Left cardiac atrium (tissue), 4 donors: ENCODE data around the gene GLT6D1. TPM values are rescaled to one million over a fixed set of nuclear protein-coding genes. Genes with fewer than 3 reads are reported as not detected.

Source experiments
- ATAC-seq, 2 donors: fragments of 200-7000 bp; cut with Tn5 transposase; one replicate each; pipeline ENCODE4 v1.9.1; 2020; ENCODE audit warnings: mild to moderate bottlenecking in 2 of 2, moderate library complexity in 2 of 2
- DNase-seq: peaks from one replicate; pipeline ENCODE4 v3.0.0-alpha.2; 2020
- intact Hi-C, 2 donors: fragments of 100-400 bp; cut with DNase I; formaldehyde crosslinking; loops; one replicate each; pipeline versions ENCODE4 v1.14.1 to v1.15.1; 2022 to 2023
- total RNA-seq, 2 donors: library from RNA; stranded (reverse); fragmentation: NEBNext Ultra II Directional; extraction: Animal tissue kit (Norgen Biotek cat#: 25700); gene quantifications; one replicate each; pipeline ENCODE4 v1.2.1, GENCODE V29; 2021
- donor health status: DM: no; HTN: yes; CAD: no.
- donor health status: DM: no; HTN: yes; CAD: no; lungs with severe emphysema.
- donor health status: DM: yes; HTN: yes; CAD: no.
- donor health status: Dilated cardiomyopathy.

The GLT6D1 gene
- total RNA-seq, 2 donors from 2014 or later: not detected

DNA sequence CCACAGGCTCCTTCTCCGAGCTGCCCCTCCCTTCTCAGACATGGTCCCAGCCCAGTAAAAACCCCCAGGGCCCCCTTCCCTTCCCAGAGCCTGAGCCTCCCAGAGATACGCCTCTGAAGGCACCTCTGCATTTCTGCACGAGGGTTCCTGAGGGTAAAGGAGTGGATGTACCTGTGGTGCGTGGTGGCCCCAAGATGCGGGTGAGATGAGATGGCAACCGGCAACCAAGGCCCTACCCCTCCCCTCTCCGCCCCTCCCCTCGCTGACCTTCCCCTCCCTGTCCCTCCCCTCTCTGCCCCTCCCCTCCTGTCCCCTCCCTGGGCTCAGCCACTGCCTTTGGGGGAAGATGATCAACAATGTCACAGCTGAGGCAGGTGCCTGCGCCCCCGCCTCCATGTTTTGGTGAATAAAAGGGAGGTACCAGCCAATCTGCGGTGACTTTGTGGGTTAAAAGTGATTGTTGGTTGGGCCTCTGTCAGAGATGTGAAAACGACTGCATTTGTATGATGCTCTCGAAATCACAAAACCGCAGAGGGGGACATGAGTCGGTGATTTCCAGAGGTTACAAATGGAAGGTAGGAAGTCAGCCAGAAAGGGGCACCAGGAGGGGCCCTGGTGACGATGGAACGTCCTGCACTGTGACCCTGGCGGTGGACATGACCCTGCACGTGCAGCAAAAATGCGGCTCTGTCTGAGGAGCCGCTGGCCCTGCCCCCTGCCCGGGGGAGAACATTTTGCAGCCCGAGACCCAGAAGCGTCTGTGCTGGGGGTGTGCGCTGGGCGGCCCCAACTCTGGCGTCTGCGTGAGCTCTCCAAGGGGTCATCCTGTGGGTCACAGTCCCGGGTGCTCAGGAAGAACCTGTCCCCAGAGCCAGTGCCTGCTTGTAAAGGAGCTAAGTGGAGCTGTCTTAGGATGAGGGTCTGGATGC lies 27.5 kb upstream of the GLT6D1 start:
- intact Hi-C loops: no loop called here
- DNase-seq: no peak
- ATAC-seq: no peak

DNA sequence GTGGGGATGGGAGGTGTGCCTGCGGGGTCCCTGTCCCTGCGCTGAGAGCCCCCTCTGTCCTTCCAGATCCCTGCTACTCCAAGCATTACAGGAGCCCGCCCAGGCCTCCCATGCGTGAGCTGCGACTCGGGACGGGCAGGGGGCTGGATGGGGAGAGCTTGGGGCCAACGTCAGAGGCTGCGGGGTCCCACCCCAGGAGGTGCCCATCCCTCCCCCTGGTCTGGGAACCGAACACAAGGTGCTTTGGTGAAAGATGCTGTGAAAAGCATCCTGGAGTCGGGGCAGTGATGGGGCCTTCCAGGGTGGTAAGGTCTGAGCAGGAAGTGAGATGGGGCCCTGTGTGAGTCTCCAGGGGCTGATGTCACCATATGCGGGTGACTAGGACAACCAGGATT lies 26.5 kb upstream of the GLT6D1 start:
- no peak for ATAC-seq
- intact Hi-C loops: no loop called here
- DNase-seq: no peak

DNA sequence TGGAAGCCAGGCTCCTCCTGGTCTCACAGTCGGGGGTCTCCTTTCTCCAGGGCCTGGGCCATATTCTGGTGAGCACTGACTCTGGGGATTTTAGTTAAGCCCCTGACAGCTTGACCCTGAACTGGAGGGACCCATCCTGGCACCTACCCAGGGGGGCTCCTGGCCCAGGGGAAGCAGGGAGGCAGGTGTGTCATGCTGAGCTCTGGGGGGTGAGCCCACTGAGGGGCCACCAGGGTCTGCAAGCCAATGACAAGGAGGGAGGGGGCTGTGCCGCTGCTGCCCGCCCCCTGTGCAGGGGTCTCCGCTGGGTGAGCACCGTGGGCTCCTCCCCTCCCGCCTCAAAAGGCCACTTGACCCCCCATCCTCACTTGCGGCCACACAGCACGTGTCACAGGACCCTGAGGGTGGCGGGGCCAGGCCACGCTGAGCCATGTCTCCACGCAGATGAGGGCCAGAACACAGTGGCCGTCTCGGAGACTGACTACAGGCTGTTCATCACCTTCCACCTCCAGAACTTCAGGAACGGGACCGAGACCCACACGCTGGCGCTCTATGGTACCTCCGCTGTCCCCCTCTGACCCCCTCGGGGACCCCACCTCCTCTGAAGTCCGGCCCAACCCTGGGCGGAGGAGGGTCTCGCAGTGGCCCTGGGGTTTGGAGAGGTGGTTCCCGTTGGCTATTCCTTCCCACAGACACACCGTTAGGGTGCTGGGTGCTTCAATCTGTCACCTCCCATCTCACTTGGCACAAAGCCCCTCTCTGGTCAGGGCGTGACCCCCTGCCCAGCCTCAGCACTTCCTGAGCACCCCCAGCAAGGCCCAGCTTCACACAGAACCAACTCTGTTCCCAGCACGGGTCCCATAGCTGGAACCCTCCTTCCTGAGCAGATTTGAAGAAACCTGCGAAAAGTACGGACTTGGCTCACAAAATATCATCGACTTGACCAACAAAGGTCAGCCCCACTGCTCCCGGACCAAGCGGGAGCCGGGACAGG lies 25.8 kb upstream of the GLT6D1 start:
- no peak for ATAC-seq
- intact Hi-C loops: no loop called here
- no peak for DNase-seq

DNA sequence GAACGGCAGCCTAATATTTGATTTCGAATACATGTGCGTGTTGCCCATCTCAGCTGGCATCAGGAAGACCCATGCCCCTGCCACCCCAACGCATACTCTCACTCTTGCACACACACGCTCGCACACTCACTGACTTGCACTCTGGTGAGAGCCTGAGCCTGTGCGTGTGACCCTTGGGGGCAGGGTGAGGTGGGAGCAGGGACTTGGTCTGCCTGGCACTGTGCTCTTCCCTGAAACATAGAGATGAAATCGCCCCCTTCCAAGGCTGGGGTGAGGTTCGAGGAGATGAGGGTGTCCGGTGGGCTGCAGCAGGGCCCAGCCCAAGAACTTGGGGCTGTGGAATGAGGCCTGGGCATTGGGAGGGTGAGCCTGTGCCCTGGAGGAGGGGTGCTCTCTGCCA lies 24.9 kb upstream of the GLT6D1 start:
- no peak for DNase-seq
- intact Hi-C loops: no loop called here
- no peak for ATAC-seq

DNA sequence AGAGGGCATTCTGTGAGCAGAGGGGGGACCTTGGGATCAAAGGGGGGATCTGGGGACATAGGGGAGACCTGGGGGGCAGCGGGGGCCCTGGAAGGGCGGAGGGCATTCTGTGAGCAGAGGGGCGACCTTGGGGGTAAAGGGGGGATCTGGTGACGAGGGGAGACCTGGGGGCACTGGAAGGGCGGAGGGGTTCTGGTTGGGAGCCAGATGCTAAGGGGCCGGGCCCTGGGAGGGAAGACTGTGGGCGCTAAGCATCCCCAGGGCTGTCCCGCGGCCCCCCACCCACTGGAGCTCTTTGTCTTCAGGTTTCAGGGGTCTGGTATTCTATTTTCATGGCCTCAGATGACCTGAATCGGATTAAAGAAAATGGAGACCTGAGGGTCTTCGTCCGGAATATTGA lies 24.5 kb upstream of the GLT6D1 start:
- ATAC-seq: no peak
- no peak for DNase-seq
- intact Hi-C loops: no loop called here

DNA sequence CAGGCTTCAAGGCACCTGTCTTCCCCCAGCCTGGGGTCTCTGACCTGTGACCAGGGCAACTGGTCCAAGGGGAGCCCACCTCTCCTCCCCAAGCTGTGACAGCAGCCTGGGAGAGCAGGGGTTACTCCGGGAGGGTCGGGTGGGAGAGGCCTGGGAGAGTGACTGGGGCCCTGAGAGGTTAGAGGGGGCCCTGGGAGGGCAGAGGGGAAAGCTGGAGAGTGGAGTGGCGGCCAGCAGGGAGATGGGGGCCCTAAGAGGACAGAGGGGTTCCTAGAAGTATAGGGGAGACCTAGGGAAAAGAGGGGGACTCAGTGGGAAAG lies 24.1 kb upstream of the GLT6D1 start:
- intact Hi-C loops: no loop called here
- DNase-seq (no peak), ATAC-seq (no peak)

DNA sequence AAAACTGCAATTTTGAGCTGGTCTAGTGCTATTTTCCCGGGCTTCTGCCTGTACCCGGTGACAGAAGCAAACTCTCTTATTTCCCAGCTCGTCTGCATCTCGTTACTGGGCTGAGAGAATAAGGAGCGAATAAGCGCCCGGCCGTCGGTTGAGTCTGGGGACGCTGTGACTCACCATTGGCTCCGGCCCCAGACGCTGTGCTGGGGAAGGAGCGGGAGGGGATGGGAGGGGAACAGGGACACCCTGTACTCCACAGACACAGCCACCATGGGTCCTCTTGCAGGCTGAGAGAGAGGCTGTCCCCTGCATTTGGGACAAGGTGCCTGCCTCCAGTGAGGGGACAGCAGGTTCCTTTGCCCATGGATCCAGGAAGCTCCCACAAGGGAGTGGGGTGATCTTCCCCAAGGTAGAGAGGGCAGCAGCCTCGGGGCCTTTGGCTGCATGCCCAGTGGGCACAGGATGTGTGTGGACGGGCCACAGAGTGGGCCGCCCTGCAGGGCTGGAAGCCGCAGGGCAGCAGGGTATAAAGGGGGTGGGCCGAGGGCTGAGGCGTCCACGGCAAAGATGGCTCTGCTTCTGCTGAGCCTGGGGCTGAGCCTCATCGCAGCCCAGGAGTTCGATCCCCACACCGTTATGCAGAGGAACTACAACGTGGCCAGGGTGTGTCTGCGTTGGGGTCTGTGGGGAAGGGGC lies 23.6 kb upstream of the GLT6D1 start, which contains the start of gene LCN9:
Gene LCN9 (plus strand): TSS at position 552 of the 693 bp plus-strand sequence. CDS start 13 bp downstream, at position 565.
- peak; percentile 53 for DNase-seq
- peak in 1 of 2 donors; percentile 68 for ATAC-seq
- intact Hi-C loops: no loop called here

DNA sequence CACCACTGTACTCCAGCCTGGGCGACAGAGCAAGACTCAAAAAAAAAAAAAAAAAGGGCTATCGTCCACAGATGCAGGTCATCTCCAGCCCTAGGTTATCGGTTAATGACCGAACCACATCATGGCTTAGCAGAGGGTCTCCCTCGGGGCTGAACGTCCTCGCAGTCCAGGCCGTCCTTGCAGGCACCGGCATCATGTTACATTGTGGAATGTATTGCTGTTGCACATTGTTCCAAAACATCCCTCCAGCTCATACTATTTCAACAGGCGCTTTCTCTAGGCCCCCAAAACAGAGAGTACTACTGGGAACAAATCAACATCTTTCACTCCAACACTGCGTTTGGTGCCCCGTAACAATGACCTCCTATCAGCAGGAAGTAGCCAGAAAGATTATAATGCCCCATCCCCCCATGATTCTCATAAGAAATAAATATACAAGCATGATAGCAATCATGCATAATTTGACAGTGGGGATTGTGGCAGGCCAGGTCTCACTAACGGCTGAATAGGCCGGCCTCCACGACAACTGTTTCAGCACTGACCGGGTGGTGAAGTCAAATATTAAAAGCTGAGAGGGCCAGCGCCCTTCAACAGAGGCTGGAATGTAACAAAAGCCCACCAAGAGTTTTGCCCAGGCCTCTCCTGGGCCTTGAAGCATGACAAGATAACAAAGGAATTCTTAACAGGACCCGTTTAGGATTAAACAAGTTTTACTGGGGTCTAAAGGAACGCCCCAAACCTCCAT lies 22.6 kb upstream of the GLT6D1 start:
- ATAC-seq (no peak), DNase-seq (no peak)
- intact Hi-C loops: no loop called here

DNA sequence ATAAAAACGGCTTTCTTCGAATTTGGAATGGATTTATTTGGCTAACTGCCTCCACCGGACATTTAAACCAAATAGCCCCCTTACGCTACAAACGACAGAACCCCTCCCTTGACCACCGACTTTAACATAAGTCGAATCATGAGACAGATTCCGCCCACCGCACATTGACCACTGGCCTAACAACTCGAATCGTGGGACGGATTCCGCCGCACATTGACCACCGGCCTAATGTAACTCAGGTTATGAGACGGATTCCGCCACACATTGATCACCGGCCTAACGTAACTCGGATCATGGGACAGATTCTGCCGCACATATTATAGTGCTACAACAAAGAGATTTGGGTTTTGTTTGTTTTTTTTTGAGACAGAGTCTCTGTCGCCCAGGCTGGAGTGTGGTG lies 21.1 kb upstream of the GLT6D1 start:
- no peak for DNase-seq
- ATAC-seq: no peak
- intact Hi-C loops: no loop called here

DNA sequence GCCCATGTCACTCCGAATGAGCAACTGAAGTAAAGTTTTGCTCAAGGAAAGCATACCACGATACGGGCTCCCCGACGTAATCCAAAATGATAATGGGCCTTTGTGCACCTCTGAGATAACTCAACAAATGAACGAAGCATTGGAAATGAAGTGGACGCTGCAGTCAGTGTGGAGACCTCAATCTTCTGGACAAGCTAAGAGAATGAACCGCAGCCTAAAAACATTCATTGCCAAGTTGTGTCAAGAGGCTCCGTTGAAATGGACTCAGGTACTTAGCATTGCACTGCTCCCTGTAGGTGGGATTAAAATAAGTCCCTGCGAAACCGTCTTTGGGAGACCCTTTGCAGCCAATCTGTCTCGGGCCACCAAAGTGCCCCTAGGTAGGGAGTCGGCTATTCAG lies 19.9 kb upstream of the GLT6D1 start:
- DNase-seq (no peak), ATAC-seq (no peak)
- intact Hi-C loops: no loop called here

DNA sequence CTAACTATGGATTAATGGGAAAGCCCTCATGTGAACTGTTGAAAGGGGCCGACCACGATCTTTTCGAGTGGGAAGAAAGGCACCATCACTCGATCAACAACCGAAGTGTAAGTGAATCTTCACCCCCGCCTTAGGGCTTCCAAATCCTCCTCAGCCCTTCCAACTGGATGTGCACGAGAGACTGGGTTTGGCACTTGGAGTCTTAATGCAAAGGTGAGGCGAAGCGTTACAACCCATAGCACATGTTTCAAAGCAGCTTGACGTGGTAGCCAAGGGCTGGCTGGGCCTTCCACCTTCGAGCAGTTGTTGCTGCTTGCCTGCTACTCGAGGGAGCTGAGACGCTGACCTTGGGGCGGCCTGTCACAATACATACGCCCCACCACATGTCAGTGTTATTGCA lies 18.1 kb upstream of the GLT6D1 start:
- DNase-seq (no peak), ATAC-seq (no peak)
- intact Hi-C loops: no loop called here

DNA sequence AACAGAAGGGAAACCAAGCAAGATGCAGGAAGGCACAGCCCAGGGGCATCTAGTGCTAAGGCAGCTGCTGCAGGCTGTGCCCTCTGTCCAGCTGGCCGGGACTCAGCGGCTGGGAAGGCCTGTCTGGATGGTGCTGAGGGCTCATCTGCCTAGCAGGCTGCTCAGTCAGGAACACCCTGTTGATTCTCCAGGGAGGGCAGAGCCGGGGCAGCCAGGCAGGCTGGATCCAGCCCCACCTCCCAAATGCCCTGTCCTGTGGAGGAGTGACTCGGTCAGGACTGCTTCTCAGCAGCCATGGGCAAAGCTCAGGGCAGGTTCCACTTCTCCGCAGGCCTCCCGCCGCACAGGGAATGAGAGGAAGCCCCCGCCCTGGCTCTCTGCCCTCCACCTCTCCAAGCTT lies 16.0 kb upstream of the GLT6D1 start:
- DNase-seq (no peak), ATAC-seq (no peak)
- intact Hi-C loops: no loop called here

DNA sequence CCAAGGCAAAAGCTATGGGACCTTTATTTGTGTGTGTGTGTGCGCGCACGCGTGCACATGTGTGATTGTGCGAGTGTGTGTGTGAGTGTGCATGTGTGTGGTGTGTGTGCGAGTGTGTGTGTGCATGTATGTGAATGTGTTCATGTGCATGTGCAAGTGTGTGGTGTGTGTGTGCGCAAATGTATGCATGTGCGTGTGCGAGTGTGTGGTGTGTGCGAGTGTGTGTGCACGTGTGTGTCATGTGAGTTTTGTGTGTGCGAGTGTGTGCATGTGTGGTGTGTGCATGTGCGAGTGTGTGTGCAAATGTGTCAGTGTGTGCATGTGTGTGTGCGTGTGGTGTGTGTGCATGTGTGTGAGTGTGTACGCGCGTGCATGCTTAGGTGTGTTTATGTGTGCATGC lies 11.1 kb upstream of the GLT6D1 start:
- no peak for DNase-seq
- intact Hi-C loops: no loop called here
- no peak for ATAC-seq

DNA sequence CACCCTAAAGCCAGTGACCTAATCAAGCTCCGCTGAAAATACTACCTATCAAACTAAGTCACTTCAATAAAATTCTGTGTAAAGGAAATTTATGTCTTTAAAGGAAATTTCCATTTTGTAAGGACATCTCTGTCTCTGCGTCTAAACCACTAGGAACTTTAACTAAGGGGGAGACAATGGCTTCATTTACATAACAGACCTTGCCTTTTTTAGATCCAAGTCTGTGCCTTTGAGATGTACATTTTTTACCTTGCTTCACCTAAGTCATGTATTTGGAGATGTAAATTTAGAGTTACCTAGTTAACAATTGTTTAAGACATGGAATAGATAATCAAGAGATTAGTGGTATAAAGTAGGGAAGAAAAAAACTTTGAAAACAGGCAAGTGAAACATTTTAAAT lies 10.2 kb upstream of the GLT6D1 start:
- ATAC-seq (no peak), DNase-seq (no peak)
- intact Hi-C loops: no loop called here

DNA sequence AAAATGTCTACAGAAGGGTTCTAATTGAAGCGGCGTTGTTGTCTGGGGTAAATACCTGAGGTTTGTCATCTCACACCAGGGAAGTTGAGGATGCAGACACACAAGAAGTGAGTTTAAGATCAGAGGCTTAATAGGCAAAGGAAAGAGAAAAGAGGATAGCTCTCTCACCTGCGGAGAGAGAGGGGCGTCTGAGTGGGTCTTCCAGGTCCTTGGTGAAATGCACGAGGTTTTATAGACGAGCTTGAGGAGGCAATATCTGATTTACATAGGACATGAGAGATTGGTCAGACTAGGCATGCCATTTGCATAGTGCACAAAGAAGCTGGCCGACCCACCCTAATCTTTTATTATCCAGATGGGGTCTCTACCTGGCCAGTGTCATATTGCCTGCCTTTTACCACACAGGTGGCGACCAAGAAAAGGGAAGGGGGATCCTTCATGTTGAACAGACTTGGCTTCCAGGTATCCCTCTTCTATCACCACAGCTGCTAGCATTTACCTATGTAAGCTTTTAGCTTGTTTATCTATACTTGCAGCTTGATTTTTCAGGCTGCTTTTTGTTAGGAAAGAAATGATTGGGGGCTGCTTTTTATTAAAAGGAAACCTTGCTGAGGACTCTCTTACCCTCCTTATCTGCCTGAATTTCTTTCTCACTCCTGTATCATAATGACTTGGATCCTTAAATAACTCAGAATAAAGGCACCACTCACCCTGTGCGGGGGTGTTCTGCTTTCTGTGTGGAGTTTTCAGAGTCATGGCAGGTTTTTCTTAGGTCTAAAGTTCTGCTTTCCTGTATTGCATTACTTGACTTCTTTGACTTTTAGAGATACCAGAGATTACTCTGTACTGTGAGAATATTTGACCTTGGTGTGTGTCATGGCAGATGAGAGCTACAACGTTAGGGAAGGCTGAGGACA lies 9.4 kb upstream of the GLT6D1 start:
- no peak for DNase-seq
- intact Hi-C loops: no loop called here
- ATAC-seq: no peak

DNA sequence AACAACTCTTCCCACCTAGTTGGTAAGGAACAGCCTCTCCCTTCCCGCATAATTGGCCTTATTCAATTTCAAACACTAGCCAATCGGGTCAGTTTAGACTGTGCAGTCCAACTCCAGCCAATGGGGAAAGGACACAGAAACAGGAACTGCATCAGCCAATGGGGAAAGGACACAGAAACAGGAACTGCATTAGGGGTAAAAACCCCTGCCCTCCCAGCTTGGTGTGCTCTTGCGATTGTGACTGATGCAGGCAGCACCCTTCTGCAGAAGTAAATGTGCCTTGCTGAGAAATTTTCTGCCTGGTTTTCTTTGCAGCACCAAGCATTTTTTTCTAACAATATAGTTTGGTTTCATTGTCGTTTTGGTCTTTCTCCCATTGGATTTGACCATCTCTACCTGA lies 8.5 kb upstream of the GLT6D1 start:
- DNase-seq (no peak), ATAC-seq (no peak)
- intact Hi-C loops: no loop called here

DNA sequence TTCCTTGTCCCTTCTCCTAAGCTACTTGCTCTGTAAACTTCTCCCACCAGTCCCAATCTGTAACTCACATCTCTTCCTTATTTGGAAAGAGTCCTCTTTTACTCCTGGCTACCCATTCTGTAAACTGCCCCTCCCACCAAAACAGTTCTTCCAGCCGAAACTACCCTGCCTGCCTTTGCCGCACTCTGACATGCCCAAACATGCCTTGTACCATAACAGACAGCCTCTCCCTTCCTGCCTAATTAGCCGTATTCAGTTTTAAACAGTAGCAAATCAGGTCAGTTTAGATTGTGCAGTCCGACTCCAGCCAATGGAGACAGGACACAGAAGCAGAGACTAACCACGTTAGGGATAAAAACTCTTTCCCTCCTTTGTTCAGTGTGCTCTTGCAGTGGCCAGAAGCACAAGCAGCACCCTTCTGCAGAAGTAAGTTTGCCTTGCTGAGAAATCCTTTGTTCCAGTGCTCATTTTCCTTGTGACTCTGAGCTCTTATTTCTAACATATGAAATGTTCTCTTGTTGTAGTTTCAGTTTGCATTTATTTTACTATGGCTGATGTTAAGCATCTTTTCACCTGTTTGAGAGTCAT lies 5.4 kb upstream of the GLT6D1 start:
- DNase-seq: no peak
- ATAC-seq: no peak
- intact Hi-C loops: no loop called here

DNA sequence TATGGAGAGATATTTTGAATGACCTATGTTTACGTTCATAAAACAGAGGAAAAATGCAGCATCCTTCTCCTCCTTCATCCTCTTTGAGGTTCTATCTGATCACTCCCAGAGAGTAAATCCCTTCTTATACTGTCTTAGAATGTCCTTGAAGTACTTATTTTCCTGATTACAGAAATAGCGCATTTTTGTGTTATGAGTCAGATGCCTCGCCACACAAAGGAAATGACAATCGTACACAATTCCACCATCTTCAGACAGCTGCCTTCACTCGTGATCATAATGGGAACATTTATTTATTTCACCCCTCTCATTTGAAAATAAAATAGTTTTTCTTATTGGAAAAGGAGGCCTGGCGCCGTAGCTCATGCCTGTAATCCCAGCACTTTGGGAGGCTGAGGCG lies 2.4 kb upstream of the GLT6D1 start:
- intact Hi-C loops: no loop called here
- DNase-seq: no peak
- ATAC-seq: no peak
